22Rv1 (cell line): ENCODE measurements around the gene SRSF9.

ENCODE experiments used
- CTCF ChIP-seq: fragments of 450-650 bp; IDR thresholded peaks from 2 replicates; pipeline ENCODE4 v1.5.1; 2017; ENCODE audit warnings: mild to moderate bottlenecking
- ZFX ChIP-seq: fragments of 450-650 bp; IDR thresholded peaks from 2 replicates; pipeline ENCODE4 v1.6.1; 2017; ENCODE audit warnings: antibody characterized with exemption, borderline replicate concordance

- TF ChIP-seq CTCF: no peak
- TF ChIP-seq ZFX: no peak
These were observed 10.7 kb upstream of the SRSF9 start for GRCh38 chr12:120480211-120480610.
